ENCODE measurements around the gene MPV17L.
"Not testable (repeated sequence)": the region's sequence is repeated elsewhere in the genome, so short reads cannot be mapped to it uniquely, and the experiment has no call there.

The MPV17L gene

DNA sequence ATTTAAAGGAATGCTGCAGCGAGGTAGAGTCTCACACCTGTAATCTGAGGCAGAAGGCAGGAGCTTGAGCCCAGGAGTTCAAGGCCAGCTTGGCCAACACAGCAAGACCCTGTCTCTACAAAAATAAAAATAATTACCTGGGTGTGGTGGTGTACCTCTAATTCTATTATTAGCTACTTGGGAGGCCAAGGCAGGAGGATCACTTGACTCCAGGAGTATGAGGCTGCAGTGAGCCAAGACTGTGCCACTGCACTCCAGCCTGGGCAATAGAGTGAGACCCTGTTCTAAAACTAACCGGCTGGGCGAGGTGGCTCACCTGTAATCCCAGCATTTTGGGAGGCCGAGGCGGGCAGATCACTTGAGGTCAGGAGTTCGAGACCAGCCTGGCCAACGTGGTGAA lies 57.7 kb downstream of the MPV17L start:
- DNase-seq = not testable (repeated sequence)

DNA sequence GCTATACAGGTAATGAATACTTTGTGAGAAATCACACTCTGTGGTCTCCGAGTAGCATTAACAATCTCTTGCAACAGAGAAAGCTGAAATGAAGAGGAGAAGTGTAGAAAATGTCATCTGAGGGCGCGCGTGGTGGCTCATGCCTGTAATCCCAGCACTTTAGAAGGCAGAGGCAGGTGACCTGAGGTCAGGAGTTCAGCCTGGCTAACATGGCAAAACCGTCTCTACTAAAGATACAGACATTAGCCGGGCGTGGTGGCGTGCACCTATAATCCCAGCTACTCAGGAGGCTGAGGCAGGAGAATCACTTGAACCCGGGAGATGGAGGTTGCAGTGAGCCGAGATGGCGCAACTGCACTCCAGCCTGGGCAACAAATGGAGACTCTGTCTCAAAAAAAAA lies 59.4 kb downstream of the MPV17L start:
- not testable (repeated sequence) for DNase-seq

DNA sequence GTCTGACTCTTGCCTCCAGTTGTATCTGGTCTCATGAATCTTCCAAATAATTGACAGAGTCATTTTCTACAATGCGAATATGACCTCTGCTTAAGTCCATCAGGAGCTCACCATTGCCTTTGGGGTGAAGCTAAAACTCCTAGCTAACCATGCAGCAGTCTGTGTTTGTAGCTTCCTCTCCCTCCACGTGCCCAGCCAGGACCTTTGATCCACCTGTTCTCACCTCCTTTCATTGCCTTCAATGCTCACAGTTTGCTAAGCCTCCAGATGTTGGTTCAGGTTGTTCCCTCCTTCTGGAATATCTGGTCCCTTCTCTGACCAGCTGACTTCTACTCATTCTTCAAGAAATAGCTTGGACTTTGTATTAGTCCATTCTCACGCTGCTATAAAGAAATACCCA lies 61.8 kb downstream of the MPV17L start:
- no peak for DNase-seq

DNA sequence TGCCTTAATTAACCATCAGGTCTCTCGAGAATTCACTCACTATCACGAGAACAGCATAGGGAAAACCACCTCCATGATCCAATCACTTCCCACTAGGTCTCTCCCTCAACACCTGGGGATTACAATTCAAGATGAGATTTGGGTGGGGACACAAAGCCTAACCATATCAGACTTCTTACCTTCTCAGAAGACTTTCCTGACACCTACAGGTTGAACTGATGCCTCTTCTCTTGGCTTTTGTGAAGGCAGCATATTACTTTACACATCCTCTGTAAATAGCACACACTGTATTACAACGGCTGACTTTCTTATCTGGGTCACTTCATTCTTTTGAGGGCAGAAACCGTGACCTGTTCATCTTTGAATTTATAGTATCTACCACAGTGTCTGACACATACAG lies 62.4 kb downstream of the MPV17L start:
- no peak for DNase-seq

DNA sequence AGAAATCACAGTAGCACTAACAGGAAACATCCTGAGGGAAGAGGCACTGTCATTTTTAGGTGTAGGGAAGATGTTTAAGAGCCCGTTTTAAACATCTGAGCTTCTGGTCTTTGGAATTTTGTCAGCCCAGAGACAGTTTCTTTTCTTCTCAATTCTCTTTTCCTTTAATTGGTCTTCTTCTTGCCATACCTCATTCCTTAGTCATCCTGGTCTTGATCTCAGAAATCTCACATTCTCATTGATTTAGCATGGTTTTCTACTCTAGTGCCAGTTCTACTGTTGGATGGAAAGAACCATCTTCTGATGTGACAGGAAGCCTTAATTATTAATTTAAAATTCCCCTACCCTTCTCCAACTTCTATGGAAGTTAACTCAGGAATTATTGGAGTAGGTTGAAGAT lies 64.2 kb downstream of the MPV17L start:
- no peak for DNase-seq

DNA sequence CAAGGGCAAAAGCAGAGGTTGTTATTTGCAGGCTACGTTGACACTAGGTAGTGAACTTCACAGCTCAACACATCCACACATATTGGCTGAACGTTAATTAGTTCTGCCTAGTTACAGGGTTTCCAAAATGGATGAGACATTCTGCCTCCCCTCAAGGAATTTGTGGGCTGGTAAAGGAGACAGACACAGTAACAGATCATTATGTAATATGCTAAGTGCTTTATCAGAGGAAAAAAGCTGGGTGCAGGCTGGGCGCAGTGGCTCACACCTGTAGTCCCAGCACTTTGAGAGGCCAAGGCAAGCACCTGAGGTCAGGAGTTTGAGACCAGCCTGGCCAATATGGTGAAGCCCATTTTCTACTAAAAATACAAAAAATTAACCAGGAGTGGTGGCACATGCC lies 65.0 kb downstream of the MPV17L start:
- DNase-seq = no peak

DNA sequence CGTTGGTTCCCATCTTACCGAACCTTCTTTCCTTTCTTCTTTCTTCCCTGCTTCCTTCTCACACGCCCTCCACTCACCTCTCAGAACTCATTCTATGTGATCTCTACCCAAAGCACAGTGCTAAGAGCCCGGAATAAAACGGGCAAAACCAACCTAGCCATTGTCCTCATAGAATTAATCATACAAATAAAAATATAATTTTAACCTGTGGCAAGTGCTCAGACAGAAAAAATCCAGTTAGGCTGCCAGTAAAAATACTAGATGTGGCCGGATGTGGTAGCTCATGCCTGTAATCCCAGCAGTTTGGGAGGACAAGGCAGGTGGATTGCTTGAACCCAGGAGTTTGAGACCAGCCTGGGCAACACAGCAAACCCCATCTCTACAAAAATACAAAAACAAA lies 65.8 kb downstream of the MPV17L start:
- DNase-seq = no peak
